PFSK-1 (cell line): ENCODE results near the gene DHX35.

Experiments used
- FOXP2 ChIP-seq: optimal IDR thresholded peaks from 2 replicates; pipeline ENCODE3; 2011; ENCODE audit warnings: borderline replicate concordance, control low read depth, inconsistent platforms; ENCODE audit not compliant: insufficient read depth; ENCODE audit errors: extremely low read length, extremely low read depth
- POLR2AphosphoS5 ChIP-seq: IDR thresholded peaks from 2 replicates; pipeline ENCODE4 v1.6.1; 2012; ENCODE audit warnings: low read depth, mild to moderate bottlenecking, control low read depth, low read length, moderate library complexity
- SIN3A ChIP-seq: IDR thresholded peaks from 2 replicates; pipeline ENCODE4 v1.6.1; 2012; ENCODE audit warnings: mild to moderate bottlenecking, low read length, moderate library complexity, borderline replicate concordance; ENCODE audit not compliant: insufficient read depth
- TAF1 ChIP-seq: IDR thresholded peaks from 2 replicates; pipeline ENCODE4 v1.6.1; 2012; ENCODE audit warnings: low read length, control low read depth, borderline replicate concordance; ENCODE audit not compliant: insufficient read depth
- TF ChIP-seq, protein P1 (sequence below), 2 experiments: IDR thresholded peaks; 2 replicates each; pipeline versions ENCODE4 v1.6.1 to v1.8.0; 2011 to 2012; ENCODE audit warnings: low read depth in 2 of 2, low read length in 2 of 2, control low read depth in 1 of 2, inconsistent platforms in 1 of 2, mild to moderate bottlenecking in 1 of 2, moderate library complexity in 1 of 2; ENCODE audit not compliant: insufficient read depth in 1 of 2

DHX35 gene

DNA sequence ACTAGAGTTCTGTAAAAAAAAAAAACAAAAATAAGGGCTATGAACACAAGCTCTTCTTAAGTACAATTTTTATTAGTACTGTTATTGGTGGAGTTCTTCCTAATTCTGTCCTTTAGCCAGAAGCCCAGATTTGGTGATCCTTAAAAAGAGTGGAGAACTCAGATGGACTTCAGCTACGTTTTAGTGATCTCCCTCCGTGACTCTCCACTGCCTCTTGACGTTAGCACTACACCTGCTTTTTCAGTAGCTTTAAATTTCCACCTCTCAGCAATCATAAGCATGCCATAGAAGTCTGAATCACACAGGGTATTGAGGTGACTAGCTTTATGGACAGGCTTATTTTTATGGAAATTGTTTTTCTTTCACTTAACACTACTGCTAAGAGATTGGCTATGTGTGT, 17.7 kb downstream of the DHX35 start:
- TF ChIP-seq, protein P1, sequence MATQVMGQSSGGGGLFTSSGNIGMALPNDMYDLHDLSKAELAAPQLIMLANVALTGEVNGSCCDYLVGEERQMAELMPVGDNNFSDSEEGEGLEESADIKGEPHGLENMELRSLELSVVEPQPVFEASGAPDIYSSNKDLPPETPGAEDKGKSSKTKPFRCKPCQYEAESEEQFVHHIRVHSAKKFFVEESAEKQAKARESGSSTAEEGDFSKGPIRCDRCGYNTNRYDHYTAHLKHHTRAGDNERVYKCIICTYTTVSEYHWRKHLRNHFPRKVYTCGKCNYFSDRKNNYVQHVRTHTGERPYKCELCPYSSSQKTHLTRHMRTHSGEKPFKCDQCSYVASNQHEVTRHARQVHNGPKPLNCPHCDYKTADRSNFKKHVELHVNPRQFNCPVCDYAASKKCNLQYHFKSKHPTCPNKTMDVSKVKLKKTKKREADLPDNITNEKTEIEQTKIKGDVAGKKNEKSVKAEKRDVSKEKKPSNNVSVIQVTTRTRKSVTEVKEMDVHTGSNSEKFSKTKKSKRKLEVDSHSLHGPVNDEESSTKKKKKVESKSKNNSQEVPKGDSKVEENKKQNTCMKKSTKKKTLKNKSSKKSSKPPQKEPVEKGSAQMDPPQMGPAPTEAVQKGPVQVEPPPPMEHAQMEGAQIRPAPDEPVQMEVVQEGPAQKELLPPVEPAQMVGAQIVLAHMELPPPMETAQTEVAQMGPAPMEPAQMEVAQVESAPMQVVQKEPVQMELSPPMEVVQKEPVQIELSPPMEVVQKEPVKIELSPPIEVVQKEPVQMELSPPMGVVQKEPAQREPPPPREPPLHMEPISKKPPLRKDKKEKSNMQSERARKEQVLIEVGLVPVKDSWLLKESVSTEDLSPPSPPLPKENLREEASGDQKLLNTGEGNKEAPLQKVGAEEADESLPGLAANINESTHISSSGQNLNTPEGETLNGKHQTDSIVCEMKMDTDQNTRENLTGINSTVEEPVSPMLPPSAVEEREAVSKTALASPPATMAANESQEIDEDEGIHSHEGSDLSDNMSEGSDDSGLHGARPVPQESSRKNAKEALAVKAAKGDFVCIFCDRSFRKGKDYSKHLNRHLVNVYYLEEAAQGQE (IDR thresholded peaks at IDR 0.05; ENCODE audit: insufficient read depth in 1 of 2, low read depth in 2 of 2, low read length in 2 of 2) = no peak
- TF ChIP-seq POLR2AphosphoS5 (no peak), TAF1 (no peak), FOXP2 (no peak), SIN3A (no peak)

DNA sequence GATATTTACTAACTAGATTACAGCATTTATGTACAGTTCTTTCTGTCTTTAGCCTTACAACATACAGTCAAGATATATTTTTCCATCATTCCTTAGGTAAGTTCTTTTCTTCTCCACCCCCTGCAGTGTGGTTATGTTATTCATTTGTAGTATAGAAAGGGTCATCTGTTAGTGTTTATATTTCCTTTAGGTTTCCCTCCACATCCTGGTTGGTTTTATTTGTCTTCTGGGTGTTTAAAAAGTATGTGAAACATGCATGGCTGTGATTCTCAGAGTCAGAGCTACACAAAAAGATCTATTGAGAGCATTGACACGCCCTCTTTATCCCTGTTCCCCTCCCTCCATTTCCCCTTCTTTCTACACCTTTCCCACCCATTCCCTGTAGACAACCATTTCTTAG, 20.1 kb downstream of the DHX35 start:
- TF ChIP-seq, protein P1 (IDR thresholded peaks at IDR 0.05; ENCODE audit: insufficient read depth in 1 of 2, low read depth in 2 of 2, low read length in 2 of 2) = no peak
- TF ChIP-seq FOXP2 (no peak), SIN3A (no peak)

DNA sequence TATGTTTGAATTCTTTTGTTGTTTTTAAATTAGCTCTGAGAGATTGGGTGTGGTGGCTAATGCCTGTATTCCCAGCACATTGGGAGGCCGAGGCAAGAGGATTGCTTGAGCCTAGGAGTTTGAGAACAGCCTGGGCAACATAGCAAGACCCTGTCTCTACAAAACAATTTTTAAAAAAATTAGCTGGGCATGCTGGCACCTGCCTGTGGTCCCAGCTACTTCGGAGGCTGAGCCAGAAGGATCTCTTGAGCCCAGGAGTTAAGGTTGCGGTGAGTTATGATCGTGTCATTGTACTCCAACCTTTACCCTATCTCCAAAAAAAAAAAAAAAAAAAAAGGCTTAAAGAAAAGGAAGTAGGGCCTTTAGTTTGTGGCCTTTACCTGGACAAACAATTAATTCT, 22.9 kb downstream of the DHX35 start:
- TF ChIP-seq, protein P1 (IDR thresholded peaks at IDR 0.05; ENCODE audit: insufficient read depth in 1 of 2, low read depth in 2 of 2, low read length in 2 of 2) = no peak
- no peak for TF ChIP-seq SIN3A
- TF ChIP-seq POLR2AphosphoS5 = no peak
- TF ChIP-seq FOXP2 = no peak

DNA sequence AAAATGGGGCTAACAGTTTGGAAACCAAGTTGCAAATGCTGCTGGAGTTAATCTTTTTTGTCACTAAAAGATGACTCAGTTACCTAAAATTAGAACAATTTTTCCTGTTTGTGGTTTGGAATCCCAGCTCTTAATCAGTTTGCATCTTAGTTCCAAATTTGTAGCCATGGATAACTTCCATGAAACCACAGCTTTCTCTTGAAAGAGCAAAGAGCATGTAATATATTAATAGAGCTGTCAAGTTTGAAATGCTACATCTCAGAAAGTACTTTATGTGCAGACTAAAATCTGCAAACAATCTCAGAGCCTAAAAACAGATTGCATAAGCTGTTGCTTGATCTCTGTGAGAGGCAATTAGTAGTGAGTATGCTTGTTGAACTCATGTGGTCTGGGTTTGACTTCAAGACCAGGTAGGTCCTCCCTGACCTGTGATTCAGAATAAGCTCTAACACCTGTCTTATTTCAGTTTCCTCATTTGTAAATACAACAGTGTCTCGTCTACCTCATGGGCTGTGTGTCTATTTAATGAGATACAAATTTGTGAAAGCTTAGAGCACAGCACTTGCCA, 23.5 kb downstream of the DHX35 start:
- TF ChIP-seq POLR2AphosphoS5 (no peak), FOXP2 (no peak), SIN3A (no peak), TAF1 (no peak)
- TF ChIP-seq, protein P1 (IDR thresholded peaks at IDR 0.05; ENCODE audit: insufficient read depth in 1 of 2, low read depth in 2 of 2, low read length in 2 of 2) = no peak

DNA sequence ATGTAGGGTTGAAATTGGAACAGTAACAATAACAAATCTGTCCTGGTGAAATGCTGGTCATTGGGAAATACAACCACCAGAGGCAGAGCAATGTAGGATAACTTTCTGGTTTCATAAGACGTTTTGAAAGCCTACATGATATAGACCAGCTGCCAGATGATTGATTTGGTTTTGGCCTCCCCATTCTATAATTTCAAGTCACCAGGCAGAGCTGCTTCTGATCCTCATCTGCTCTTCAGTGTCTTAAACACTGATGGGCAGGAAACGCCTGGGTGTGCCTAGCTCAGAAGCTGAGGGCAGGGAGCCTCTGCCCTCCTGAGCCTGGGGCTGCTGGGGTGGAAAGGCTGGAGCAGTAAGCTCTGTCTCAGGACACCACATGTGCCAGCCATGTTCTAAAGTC, 24.5 kb downstream of the DHX35 start:
- TF ChIP-seq, protein P1 (IDR thresholded peaks at IDR 0.05; ENCODE audit: insufficient read depth in 1 of 2, low read depth in 2 of 2, low read length in 2 of 2) = no peak
- no peak for TF ChIP-seq TAF1
- TF ChIP-seq SIN3A = no peak
- no peak for TF ChIP-seq POLR2AphosphoS5
- no peak for TF ChIP-seq FOXP2
